Rectal smooth muscle tissue (tissue), 1 donor: ENCODE results near the gene TSSK3.
"Not testable (repeated sequence)": the region's sequence is repeated elsewhere in the genome, so short reads cannot be mapped to it uniquely, and the experiment has no call there.

ENCODE experiments used
- H3K27ac ChIP-seq: one replicate; pipeline ENCODE4 v1.7.0; 2013; ENCODE audit warnings: low read depth, low read length, inconsistent platforms
- H3K27me3 ChIP-seq: one replicate; pipeline ENCODE4 v1.7.0; 2013; ENCODE audit warnings: low read length; ENCODE audit not compliant: control insufficient read depth, insufficient read depth
- H3K36me3 ChIP-seq: one replicate; pipeline ENCODE4 v1.7.0; 2013; ENCODE audit warnings: low read length; ENCODE audit not compliant: control insufficient read depth, insufficient read depth
- H3K4me1 ChIP-seq: one replicate; pipeline ENCODE4 v1.7.0; 2013; ENCODE audit warnings: low read length; ENCODE audit not compliant: control insufficient read depth, insufficient read depth
- H3K4me3 ChIP-seq: one replicate; pipeline ENCODE4 v1.7.0; 2013; ENCODE audit warnings: low read length
- H3K9ac ChIP-seq: one replicate; pipeline ENCODE4 v1.7.0; 2013; ENCODE audit warnings: low read length

TSSK3 gene

DNA sequence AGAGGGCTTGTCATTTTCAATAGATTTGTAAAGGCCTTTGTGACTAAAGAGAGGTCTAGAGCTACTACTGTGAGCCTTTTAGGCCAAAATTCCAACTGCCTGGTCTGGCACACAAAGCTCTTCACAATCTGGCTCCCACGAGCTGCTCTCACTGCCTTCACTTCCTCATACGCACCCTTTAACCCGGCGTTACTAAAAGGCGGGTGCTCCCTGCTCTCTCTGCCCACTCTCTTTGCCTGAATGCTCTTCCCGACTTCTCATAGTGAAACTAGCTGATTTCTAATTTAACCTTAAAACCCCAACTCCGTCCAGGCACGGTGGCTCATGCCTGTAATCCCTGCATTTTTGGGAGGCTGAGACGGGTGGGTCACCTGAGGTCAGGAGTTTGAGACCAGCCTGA is 17.7 kb downstream of the TSSK3 start:
- peaks cover 67% of the 10 kb centered on the region for H3K36me3 ChIP-seq
- H3K27ac ChIP-seq: no peak overlapping the region
- no peaks in the 10 kb centered on the region for H3K27me3 ChIP-seq
- H3K4me3 ChIP-seq: no peak overlapping the region
- H3K4me1 ChIP-seq: no peaks in the 10 kb centered on the region
- H3K9ac ChIP-seq: no peak overlapping the region

DNA sequence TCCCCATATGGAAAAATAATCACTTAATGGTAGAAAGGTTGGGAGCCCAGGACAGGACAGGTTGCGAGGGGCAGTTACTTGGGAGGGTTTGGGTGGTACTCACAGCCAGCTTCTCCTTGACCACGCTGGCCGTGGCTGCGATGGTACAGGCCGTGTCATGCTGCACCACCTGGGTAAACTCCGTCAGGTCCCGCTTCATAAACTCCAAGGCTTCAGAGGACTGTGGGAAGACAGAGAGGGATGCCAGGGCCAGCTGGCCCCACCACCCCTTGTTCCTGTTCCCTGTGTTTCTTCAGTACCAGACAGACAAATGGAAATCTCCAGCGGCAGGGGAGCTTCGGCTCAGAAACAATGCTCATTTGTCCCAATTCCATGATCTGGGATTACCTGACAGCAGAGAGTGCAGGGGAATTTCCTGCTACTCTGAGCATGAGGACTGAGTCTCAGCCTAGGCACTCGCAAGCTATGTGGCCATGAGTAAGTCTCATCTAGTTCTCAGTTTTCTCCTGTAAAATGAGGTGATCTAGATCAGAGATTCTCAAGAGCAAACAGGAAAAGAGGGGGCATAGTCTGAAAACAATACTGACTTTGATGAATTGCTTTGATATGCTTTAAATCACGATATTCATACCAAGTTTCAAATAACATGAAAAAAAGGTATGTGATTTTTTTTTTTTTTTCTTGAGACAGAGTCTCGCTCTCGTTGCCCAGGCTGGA is 24.5 kb downstream of the TSSK3 start:
- H3K27me3 ChIP-seq: no peaks in the 10 kb centered on the region
- no peak overlapping the region for H3K4me3 ChIP-seq
- H3K4me1 ChIP-seq: peaks cover 2% of the 10 kb centered on the region
- H3K9ac ChIP-seq: no peak overlapping the region
- H3K27ac ChIP-seq: no peak overlapping the region
- H3K36me3 ChIP-seq: peaks cover 46% of the 10 kb centered on the region

DNA sequence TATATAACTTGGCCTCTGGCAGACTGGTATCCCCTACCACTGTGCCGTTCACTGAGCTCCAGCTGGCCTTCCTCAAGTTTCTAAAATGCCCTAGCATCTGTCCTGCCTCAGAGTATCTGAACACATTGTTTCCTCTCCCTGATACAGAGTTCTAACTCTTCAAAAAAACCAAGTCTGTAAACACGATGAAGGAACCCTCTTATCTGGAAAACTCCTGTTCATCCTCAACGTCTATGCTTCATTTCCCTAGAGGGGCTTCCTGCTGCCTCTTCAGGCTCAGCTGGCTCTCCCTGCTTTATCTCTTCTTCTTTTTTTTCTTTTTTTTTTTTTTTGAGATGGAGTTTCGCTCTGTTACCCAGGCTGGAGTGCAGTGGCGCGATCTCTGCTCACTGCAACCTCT is 26.3 kb downstream of the TSSK3 start:
- H3K4me3 ChIP-seq: no peak overlapping the region
- no peaks in the 10 kb centered on the region for H3K27me3 ChIP-seq
- no peak overlapping the region for H3K9ac ChIP-seq
- peaks cover 11% of the 10 kb centered on the region for H3K4me1 ChIP-seq
- H3K27ac ChIP-seq: no peak overlapping the region
- peaks cover 37% of the 10 kb centered on the region for H3K36me3 ChIP-seq

DNA sequence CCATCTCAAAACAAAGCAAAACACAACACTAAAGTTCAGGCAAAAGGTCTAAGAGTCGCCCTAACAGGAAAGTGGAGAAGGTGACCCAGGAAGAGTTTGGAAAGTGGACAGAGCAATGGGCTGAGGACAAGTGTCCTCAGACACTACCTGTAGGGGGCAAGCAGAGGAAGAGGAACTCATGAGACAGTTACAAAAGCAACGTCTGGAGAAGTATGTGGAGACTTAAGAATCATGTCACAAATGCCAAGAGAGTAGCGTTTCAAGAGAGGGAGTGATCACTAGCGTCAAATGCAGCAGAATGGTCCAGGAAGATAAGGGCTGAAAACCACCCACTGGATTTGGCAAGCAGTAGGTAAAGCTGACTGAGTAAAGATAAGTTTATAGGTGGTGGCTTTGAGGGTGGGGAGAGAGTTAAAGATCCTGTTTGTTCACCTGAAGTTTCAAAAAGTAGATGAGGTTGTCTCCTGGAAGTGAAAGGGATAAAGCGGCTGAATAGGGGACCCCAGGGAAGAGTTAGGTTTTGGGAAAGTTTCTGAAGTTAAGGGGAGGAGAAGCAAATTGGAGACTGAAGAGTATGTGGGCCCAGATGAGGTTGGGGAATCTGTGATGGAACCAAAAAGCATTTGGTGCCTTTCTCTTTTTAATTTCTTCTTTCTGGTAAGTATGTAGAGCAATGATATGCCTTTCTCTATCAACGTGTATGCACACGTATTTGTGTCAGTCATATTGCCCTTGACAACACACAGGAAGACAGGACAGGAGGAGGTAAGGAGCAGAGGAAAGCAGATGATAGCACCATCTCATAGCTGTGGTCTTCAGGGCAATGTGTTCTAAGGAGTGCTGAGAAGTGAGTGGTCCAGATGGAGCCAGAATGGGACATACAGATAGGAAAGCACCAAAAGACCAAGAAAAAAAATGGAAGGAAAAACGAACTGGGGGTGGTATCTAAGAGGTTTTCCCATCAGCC is 28.8 kb downstream of the TSSK3 start:
- H3K27ac ChIP-seq: no peak overlapping the region
- no peak overlapping the region for H3K9ac ChIP-seq
- H3K4me3 ChIP-seq: no peak overlapping the region
- H3K36me3 ChIP-seq: peaks cover 23% of the 10 kb centered on the region
- no peaks in the 10 kb centered on the region for H3K27me3 ChIP-seq
- H3K4me1 ChIP-seq: peaks cover 14% of the 10 kb centered on the region

DNA sequence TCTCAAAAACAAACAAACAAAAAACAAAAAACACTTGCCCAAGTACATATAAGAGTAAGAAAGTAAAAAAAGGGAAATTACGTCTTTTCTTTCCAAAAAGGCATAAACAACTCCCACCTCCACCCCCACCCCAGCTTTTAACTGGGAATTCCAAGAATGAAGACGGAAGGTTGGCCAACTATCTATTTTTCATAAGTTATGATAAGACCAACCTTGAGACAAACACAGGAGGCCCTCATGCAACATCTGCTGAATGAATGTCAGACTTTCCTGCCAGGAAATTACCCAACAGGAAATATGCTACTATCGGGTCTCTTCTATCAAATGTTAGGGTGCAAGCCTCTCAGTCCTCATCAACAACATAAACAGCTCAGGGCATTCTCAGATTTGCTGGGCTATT is 30.0 kb downstream of the TSSK3 start:
- no peak overlapping the region for H3K27ac ChIP-seq

DNA sequence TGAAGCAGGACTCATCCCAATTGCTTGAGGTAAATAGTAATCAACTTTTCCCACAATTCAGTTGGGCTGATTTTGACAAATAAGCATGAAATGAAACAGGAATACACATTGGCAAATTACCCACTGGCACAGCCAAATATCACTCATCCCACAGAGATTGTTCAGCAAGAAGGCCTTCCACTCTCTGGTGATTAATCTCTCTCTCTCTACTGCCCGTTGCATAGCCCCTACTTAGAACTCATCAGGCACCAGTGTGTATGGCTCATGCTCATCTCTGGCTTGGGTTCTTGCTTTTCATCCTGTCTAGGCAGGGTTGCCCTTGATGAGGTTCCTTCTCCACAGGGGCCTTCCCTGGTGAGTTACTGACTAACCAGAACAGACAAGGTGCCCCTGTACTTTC is 30.8 kb downstream of the TSSK3 start:
- Histone ChIP-seq H3K27ac (peak overlapping the region; percentile 84), H3K36me3 (peaks cover 20% of the 10 kb centered on the region), H3K4me3 (peak overlapping the region; percentile 95), H3K4me1 (peaks cover 14% of the 10 kb centered on the region), H3K27me3 (no peaks in the 10 kb centered on the region), H3K9ac (peak overlapping the region; percentile 6)

More for the DNA sequence above, 30.0 kb downstream of the TSSK3 start:
- no peaks in the 10 kb centered on the region for H3K27me3 ChIP-seq
- no peak overlapping the region for H3K9ac ChIP-seq
- H3K4me1 ChIP-seq: peaks cover 14% of the 10 kb centered on the region
- no peak overlapping the region for H3K4me3 ChIP-seq
- peaks cover 20% of the 10 kb centered on the region for H3K36me3 ChIP-seq

DNA sequence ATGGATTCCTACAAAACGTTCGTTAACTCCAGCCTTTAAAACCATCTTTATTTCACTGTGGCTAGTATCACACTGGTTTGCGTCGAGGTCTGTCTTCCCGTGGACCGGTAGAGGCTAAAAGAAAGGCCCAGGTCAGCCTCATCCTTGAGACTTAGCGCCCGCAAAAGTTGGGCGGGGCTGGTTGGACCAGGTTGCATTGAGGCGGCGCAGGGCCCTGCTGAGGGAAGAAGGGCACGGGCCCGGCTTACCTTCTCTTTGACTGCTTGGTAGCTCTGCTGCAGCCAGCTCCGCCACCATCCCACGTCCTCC is 31.4 kb downstream of the TSSK3 start:
- H3K9ac ChIP-seq: peak overlapping the region; percentile 93
- H3K27me3 ChIP-seq: no peaks in the 10 kb centered on the region
- peak overlapping the region; percentile 95 for H3K4me3 ChIP-seq
- H3K36me3 ChIP-seq: peaks cover 20% of the 10 kb centered on the region
- H3K4me1 ChIP-seq: peaks cover 14% of the 10 kb centered on the region
- H3K27ac ChIP-seq: peak overlapping the region; percentile 84

DNA sequence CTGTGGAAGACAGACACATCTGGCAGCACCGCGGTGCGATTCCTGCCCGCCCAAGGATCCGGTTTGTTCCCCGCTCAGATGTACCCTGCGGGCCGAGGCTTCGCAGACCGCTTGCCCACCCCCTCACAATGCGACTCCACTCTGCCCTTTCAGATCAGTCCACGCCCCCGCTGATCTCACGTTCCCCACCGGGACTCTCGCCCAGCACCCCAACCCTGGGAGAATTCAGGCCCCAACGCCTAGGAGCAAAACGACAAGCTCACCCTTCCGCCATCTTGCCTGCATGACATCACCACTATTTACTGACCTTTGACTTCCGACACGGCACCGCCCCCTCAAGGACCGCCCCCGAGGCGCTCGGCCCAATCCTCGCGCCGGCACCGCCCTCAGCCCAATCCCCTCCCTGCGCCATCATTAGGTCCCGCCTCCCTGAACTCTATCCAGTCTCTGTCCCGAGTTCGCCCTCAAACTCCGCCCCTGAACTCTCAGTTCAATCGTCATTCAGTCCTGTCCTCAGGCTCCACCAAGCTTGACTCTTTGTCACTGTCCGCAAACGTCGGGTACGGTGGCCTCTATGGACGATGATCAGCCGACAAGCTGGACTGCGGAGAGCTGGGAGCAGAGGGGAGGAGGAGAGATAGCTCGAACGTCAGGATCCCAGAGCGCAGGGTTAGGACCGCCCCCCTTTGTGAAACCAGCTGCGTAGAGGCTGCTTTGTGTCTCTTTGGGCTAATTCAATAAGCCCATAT is 32.0 kb downstream of the TSSK3 start, which contains the start of gene BSDC1:
BSDC1 (minus strand) TSS at position 301 of the 749 bp plus-strand sequence; CDS start at position 274, 27 bp downstream.
- H3K27ac ChIP-seq: peak within 1 kb of the TSS; percentile 84

DNA sequence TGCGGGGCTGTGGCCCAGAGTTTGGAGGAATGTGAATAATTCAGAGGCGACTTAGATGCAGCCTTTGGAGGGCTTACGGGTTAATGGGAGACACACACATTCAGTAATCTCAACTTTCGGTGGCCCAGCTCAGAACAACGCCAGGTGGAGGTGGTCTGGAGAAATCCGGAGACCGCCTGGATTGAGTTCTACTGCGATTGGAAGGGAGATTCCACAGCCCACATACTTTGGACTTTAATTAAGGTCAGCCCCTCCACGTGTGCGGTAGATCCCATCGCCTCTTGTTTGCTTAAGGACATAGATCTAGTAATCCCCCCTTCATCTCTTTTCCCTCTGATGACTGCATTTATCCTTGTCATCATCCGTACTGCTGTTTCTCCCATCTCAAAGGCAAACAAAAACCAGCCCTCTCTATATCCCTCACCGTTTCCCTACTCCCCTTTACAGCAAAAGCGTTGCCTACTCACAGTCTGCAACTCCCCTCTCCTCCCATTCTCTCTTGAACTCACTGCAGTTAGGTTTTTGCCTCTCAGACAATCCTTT is 32.6 kb downstream of the TSSK3 start:
- Histone ChIP-seq H3K4me1 (peaks cover 14% of the 10 kb centered on the region), H3K9ac (peak overlapping the region; percentile 33), H3K4me3 (peak overlapping the region; percentile 54), H3K27ac (peak overlapping the region; percentile 84), H3K36me3 (peaks cover 15% of the 10 kb centered on the region), H3K27me3 (no peaks in the 10 kb centered on the region)

More for the DNA sequence above, 32.0 kb downstream of the TSSK3 start, which contains the start of gene BSDC1:
- Histone ChIP-seq H3K4me1 (peaks cover 14% of the 10 kb centered on the region), H3K27me3 (no peaks in the 10 kb centered on the region), H3K4me3 (peak within 1 kb of the TSS; percentile 95), H3K36me3 (peaks cover 19% of the 10 kb centered on the region), H3K9ac (peak within 1 kb of the TSS; percentile 93)

DNA sequence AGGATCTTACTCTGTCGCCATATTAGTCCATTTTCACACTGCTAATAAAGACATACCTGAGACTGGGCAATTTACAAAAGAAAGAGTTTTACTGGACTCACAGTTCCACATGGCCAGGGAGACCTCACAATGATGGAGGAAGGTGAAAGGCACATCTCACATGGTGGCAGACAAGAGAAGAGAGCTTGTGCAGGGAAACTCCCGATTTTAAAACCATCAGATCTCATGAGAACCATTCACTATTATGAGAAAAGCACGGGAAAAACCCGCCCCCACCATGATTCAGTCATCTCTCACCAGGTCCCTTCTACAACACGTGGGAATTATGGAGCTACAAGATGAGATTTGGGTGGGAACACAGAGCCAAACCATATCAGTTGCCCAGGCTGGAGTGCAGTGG is 34.2 kb downstream of the TSSK3 start:
- not testable (repeated sequence) for H3K27me3 ChIP-seq, H3K36me3 ChIP-seq, H3K4me3 ChIP-seq, H3K27ac ChIP-seq, H3K9ac ChIP-seq
- H3K4me1 ChIP-seq: peaks cover 13% of the 10 kb centered on the region

DNA sequence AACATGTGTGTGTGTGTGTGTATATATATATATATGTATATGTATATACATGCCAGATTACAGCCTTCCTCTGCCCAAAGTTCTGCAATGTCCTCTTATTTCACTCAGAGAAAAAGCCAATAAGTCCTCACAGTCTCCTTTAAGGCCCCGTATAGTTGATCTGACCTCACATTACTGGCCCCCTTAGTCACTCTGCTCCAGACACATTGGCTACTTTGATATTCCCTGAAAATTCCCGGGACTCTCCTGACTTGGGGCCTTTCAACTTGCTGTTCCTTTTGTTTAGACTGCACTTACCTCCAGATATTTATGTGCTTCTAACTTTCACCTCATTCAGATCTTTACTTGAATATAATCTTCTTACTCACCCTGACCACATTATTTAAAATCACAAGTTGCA is 36.1 kb downstream of the TSSK3 start:
- Histone ChIP-seq H3K27ac (no peak overlapping the region), H3K27me3 (no peaks in the 10 kb centered on the region), H3K4me1 (peaks cover 5% of the 10 kb centered on the region), H3K4me3 (no peak overlapping the region), H3K9ac (no peak overlapping the region), H3K36me3 (no peaks in the 10 kb centered on the region)

DNA sequence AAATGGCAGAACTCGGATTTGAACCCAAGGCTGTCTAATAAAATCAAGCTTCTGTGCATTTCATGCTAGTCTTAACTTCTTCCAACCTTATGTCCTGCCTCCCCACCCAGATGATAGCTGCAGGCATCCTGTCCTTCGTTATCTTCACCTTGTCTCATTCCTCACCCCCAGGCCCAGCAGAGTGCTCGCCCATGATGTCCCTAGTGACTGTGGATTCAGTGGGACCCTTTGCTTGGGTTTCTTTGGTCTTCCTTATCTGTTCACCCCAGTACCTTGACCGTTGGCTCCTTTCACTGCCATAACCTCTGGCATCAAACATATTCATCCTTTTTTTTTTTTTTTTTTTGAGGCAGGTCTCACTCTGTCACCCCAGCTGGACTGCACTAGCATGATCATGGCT is 37.5 kb downstream of the TSSK3 start:
- H3K27me3 ChIP-seq: no peaks in the 10 kb centered on the region
- no peak overlapping the region for H3K27ac ChIP-seq
- H3K4me1 ChIP-seq: peaks cover 2% of the 10 kb centered on the region
- no peak overlapping the region for H3K4me3 ChIP-seq
- H3K9ac ChIP-seq: no peak overlapping the region
- H3K36me3 ChIP-seq: no peaks in the 10 kb centered on the region
